ENCODE measurements around the gene GUCY1B1. TPM values are rescaled to one million over a fixed set of nuclear protein-coding genes. Genes with fewer than 3 reads are reported as not detected.

The GUCY1B1 gene
- polyA plus RNA-seq, 4 donors, result 59.6 to 77.0 (median 68.3) TPM

DNA sequence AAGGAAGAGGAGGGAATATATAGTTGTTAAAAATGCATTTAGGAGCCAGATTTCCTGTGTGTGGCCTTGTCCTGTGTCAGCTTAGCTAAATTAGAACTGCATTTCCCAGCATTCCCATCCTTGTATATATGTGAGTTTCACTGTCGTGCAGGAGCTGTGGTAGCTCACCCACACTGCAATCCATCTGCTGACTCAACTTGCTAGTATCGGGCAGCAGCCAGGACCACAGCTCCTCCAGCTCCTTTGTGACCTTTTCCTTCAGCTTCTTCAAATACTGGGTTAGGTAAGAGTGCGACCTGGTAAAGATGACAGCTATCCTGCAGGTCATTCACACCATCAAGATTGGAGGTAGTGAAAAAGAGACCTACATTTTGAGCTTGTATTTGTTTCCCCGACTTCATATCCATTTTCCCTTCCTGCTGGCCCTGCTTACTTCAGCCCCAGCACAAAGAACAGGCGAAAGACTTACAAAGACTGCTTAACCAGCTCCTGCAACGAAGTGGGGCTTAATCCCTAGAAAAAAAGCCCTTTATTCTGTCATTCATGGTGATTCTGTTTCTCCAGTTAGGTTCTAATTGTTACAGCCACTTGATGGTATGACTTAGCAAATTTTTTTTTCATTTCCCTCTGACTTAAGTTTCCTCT is 95.9 kb downstream of the GUCY1B1 start:
- DNase-seq (ENCODE audit: low read depth in 4 of 4, low spot score in 2 of 4), result no peak

DNA sequence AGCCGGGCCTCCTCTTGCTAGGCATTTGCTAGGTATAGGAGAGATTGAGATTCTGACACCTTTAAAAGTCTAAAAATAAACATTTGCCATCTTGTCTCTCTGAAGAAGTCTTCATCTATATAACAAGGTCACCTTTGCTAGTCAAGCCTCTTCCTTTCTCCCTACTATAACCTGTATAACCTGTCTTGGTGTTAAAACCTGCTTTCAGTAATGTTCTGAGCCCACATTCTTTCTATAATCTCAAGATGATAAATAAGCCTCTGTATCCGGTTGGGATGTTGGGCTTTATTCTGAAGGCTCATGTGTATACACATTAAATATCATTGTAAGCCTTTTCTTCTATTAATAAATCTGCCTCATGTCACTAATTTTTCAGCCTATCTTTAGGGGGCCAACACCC is 97.1 kb downstream of the GUCY1B1 start:
- no peak for DNase-seq (ENCODE audit: low read depth in 4 of 4, low spot score in 2 of 4)

Other genes with a start within 250 kb of the GUCY1B1 start
- gene GUCY1A1, start 92.2 kb upstream of the GUCY1B1 start, polyA plus RNA-seq (ENCODE audit: insufficient read length in 4 of 4), result 10 to 100 TPM; 69.9 to 96.7 (median 83.8) TPM
- gene ASIC5, start 107.3 kb downstream of the GUCY1B1 start, polyA plus RNA-seq (ENCODE audit: insufficient read length in 4 of 4), result under 1 TPM; 0.17 to 0.32 (median 0.25) TPM
- gene TDO2, start 144.7 kb downstream of the GUCY1B1 start, polyA plus RNA-seq (ENCODE audit: insufficient read length in 4 of 4), result 1 to 10 TPM; 2.8 to 4.0 (median 3.3) TPM
- gene CTSO, start 194.8 kb downstream of the GUCY1B1 start, polyA plus RNA-seq (ENCODE audit: insufficient read length in 4 of 4), result 10 to 100 TPM; 34.4 to 57.2 (median 41.5) TPM

All from left renal cortex interstitium (tissue), 4 donors.